Endothelial cell of umbilical vein (primary cell): ENCODE data around the gene MCC.

Source experiments
- POLR2A ChIP-seq: IDR thresholded peaks from 2 replicates; pipeline ENCODE4 v1.6.1; 2012; ENCODE audit warnings: low read depth, mild to moderate bottlenecking, control low read depth, low read length
- TF ChIP-seq, protein P1 (sequence below), 2 donors: IDR thresholded peaks; 1 replicate in 1 of 2; 2 replicates in 1 of 2; pipeline ENCODE4 v1.5.1; 2011; ENCODE audit warnings: low read length in 2 of 2, mild to moderate bottlenecking in 2 of 2, moderate library complexity in 2 of 2, control low read depth in 1 of 2, inconsistent platforms in 1 of 2, low read depth in 1 of 2; ENCODE audit not compliant: insufficient read depth in 1 of 2; ENCODE audit errors: extremely low read depth in 1 of 2

DNA sequence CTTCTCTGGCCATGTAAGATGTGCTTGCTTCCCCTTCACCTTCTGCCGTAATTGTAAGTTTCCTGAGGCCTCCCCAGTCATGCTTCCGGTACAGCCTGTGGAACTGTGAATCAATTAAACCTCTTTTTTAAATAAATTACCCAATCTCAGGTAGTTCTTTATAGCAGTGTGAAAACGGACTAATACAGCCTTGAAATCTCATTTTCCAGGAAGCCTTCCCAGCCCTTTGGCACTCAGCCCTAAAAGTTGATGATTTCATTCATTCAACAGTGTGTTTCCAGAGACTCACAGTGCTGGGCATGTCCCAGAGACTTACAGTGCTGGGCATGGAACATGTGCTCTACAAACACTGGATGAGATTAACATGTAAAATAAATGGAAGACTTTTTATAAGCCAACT is 375.8 kb downstream of the MCC start:
- no peak for TF ChIP-seq POLR2A
- TF ChIP-seq, protein P1, sequence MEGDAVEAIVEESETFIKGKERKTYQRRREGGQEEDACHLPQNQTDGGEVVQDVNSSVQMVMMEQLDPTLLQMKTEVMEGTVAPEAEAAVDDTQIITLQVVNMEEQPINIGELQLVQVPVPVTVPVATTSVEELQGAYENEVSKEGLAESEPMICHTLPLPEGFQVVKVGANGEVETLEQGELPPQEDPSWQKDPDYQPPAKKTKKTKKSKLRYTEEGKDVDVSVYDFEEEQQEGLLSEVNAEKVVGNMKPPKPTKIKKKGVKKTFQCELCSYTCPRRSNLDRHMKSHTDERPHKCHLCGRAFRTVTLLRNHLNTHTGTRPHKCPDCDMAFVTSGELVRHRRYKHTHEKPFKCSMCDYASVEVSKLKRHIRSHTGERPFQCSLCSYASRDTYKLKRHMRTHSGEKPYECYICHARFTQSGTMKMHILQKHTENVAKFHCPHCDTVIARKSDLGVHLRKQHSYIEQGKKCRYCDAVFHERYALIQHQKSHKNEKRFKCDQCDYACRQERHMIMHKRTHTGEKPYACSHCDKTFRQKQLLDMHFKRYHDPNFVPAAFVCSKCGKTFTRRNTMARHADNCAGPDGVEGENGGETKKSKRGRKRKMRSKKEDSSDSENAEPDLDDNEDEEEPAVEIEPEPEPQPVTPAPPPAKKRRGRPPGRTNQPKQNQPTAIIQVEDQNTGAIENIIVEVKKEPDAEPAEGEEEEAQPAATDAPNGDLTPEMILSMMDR (IDR thresholded peaks at IDR 0.05; ENCODE audit: extremely low read depth in 1 of 2, insufficient read depth in 1 of 2, low read depth in 1 of 2, low read length in 2 of 2), result no peak
